Panc1 (cell line): ENCODE results near the gene LIPT2. TPM values are rescaled to one million over a fixed set of nuclear protein-coding genes. Genes with fewer than 3 reads are reported as not detected.

Source experiments
- ATAC-seq: fragments of 200-7000 bp; cut with Tn5 transposase; 2 replicates; pipeline ENCODE4 v1.9.1; 2020; ENCODE audit warnings: mild to moderate bottlenecking, moderate library complexity
- BruUV-seq: library from RNA; stranded (reverse); fragments of 400-500 nt; replicated peaks from 2 replicates; lab custom pipeline; 2021; lab: Mats Ljungman, UMichigan
- CTCF ChIA-PET: fragments of 300-600 bp; sonication (Branson Sonifier 250); formaldehyde crosslinking; loops from one replicate; lab custom pipeline; 2022; ENCODE audit warnings: antibody characterized with exemption; lab: Charles Lee
- POLR2A ChIA-PET: fragments of 300-600 bp; sonication (Branson Sonifier 250); formaldehyde crosslinking; loops from one replicate; lab custom pipeline; 2022; ENCODE audit warnings: antibody characterized with exemption; lab: Charles Lee
- DNase-seq: peaks from one replicate; pipeline ENCODE4 v3.0.0-alpha.2; 2010; ENCODE audit warnings: low read depth, low spot score
- H3K27ac ChIP-seq: 2 replicates; pipeline ENCODE4 v1.5.1; 2011; ENCODE audit warnings: mild to moderate bottlenecking, low read length, inconsistent platforms
- H3K27me3 ChIP-seq: fragments of 200-500 bp; sonication (Bioruptor generic); 2 replicates; pipeline ENCODE4 v1.6.0; 2014; ENCODE audit warnings: low read length, inconsistent platforms; ENCODE audit not compliant: control insufficient read depth, insufficient read depth
- H3K36me3 ChIP-seq: fragments of 200-500 bp; sonication (Bioruptor generic); 2 replicates; pipeline ENCODE4 v1.5.1; 2014; ENCODE audit warnings: inconsistent platforms, mild to moderate bottlenecking, low read length, moderate library complexity; ENCODE audit not compliant: control insufficient read depth, insufficient read depth
- H3K4me1 ChIP-seq: 2 replicates; pipeline ENCODE4 v1.5.1; 2011; ENCODE audit warnings: inconsistent platforms, mild to moderate bottlenecking, low read length, moderate library complexity; ENCODE audit not compliant: control insufficient read depth, insufficient read depth
- H3K4me3 ChIP-seq, 2 experiments: 2 replicates each; pipeline ENCODE4 v1.5.1; 2011 to 2012; ENCODE audit warnings: low read depth in 2 of 2, low read length in 2 of 2, mild to moderate bottlenecking in 2 of 2, inconsistent platforms in 1 of 2, moderate library complexity in 1 of 2
- H3K9me3 ChIP-seq: fragments of 200-500 bp; sonication (Bioruptor generic); 2 replicates; pipeline ENCODE4 v1.5.1; 2014; ENCODE audit warnings: low read depth, mild to moderate bottlenecking, inconsistent platforms, low read length, moderate library complexity; ENCODE audit not compliant: control insufficient read depth, insufficient read depth
- POLR2AphosphoS5 ChIP-seq: IDR thresholded peaks from 2 replicates; pipeline ENCODE4 v1.6.1; 2012; ENCODE audit warnings: mild to moderate bottlenecking, low read depth, low read length, moderate library complexity
- SIN3A ChIP-seq: IDR thresholded peaks from 2 replicates; pipeline ENCODE4 v1.6.1; 2012; ENCODE audit warnings: low read depth, mild to moderate bottlenecking, low read length, moderate library complexity, borderline replicate concordance; ENCODE audit not compliant: insufficient read depth
- TCF7L2 ChIP-seq: IDR thresholded peaks from 2 replicates; pipeline ENCODE4 v1.6.1; 2011; ENCODE audit warnings: mild to moderate bottlenecking, low read depth, low read length, inconsistent platforms
- in situ Hi-C: cut with HindIII; loops from 2 replicates; pipeline ENCODE4 v1.10.0; 2016; ENCODE audit warnings: low sequenced_read_pairs, low pct_unique_long_range_greater_than_20kb
- intact Hi-C: fragments of 100-400 bp; cut with micrococcal nuclease; formaldehyde crosslinking; loops from one replicate; pipeline ENCODE4 v1.10.0; 2022; ENCODE audit not compliant: unreplicated experiment
- total RNA-seq: library from RNA; stranded (reverse); gene quantifications from one replicate; pipeline ENCODE4 v1.2.1, GENCODE V29; 2021; ENCODE audit not compliant: unreplicated experiment
- TF ChIP-seq, protein P1 (sequence below), 2 experiments: IDR thresholded peaks; 2 replicates each; pipeline ENCODE4 v1.6.1; 2011 to 2012; ENCODE audit warnings: low read depth in 2 of 2, control low read depth in 1 of 2, low read length in 1 of 2, mild to moderate bottlenecking in 1 of 2, moderate library complexity in 1 of 2; ENCODE audit not compliant: insufficient read depth in 1 of 2
- TF ChIP-seq, protein P2 (sequence below): fragments of 450-650 bp; IDR thresholded peaks from 2 replicates; pipeline ENCODE4 v1.5.1; 2017; ENCODE audit warnings: mild to moderate bottlenecking

Gene LIPT2
- total RNA-seq, 1 experiment from 2014 or later = 6.2 TPM

DNA sequence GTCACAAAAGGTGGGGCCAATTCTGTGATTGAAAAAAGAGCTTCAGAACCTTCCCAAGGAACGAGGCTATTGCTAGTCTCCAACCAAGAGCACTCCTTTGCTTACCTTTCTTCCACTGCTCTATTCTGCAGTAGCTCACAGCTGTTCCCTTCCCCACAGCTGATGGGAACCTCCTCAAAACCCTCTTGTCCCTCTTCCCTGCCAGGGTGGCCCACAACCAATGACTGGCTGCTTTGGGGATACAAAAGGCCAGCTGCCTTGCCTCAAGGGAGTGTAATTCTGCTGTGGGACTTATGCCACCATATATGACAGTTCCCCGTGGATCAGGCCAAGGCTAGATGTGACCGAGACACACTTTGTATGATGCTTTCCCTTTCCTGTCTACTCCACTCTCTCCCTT lies 41.2 kb downstream of the LIPT2 start:
- Histone ChIP-seq H3K27me3 (peaks cover 2% of the 10 kb centered on the region; the same call in 1 of the 2 replicates), H3K27ac (no peak overlapping the region), H3K9me3 (no peaks in the 10 kb centered on the region), H3K4me1 (no peaks in the 10 kb centered on the region), H3K4me3 (no peak overlapping the region), H3K36me3 (no peaks in the 10 kb centered on the region)
- in situ Hi-C loops (no loop called here), intact Hi-C loops (no loop called here)
- ATAC-seq = no peak
- no TSS peak for BruUV-seq
- POLR2A ChIA-PET = interaction anchor here (0.7 kb wide), 1 partner anchor 41 kb away, joined by 3 read pairs; the partner anchor contains the start of gene LIPT2
- CTCF ChIA-PET = interaction anchor here (1.0 to 3.2 kb wide), 4 partner anchors 12 to 119 kb away, joined by 3 to 43 read pairs (median 6); partner anchors contain the start of gene LIPT2
- no peak for TF ChIP-seq TCF7L2
- TF ChIP-seq POLR2AphosphoS5 = no peak
- TF ChIP-seq, protein P1, sequence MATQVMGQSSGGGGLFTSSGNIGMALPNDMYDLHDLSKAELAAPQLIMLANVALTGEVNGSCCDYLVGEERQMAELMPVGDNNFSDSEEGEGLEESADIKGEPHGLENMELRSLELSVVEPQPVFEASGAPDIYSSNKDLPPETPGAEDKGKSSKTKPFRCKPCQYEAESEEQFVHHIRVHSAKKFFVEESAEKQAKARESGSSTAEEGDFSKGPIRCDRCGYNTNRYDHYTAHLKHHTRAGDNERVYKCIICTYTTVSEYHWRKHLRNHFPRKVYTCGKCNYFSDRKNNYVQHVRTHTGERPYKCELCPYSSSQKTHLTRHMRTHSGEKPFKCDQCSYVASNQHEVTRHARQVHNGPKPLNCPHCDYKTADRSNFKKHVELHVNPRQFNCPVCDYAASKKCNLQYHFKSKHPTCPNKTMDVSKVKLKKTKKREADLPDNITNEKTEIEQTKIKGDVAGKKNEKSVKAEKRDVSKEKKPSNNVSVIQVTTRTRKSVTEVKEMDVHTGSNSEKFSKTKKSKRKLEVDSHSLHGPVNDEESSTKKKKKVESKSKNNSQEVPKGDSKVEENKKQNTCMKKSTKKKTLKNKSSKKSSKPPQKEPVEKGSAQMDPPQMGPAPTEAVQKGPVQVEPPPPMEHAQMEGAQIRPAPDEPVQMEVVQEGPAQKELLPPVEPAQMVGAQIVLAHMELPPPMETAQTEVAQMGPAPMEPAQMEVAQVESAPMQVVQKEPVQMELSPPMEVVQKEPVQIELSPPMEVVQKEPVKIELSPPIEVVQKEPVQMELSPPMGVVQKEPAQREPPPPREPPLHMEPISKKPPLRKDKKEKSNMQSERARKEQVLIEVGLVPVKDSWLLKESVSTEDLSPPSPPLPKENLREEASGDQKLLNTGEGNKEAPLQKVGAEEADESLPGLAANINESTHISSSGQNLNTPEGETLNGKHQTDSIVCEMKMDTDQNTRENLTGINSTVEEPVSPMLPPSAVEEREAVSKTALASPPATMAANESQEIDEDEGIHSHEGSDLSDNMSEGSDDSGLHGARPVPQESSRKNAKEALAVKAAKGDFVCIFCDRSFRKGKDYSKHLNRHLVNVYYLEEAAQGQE (IDR thresholded peaks at IDR 0.05; ENCODE audit: insufficient read depth in 1 of 2, low read depth in 2 of 2, low read length in 1 of 2) = no peak
- TF ChIP-seq, protein P2, sequence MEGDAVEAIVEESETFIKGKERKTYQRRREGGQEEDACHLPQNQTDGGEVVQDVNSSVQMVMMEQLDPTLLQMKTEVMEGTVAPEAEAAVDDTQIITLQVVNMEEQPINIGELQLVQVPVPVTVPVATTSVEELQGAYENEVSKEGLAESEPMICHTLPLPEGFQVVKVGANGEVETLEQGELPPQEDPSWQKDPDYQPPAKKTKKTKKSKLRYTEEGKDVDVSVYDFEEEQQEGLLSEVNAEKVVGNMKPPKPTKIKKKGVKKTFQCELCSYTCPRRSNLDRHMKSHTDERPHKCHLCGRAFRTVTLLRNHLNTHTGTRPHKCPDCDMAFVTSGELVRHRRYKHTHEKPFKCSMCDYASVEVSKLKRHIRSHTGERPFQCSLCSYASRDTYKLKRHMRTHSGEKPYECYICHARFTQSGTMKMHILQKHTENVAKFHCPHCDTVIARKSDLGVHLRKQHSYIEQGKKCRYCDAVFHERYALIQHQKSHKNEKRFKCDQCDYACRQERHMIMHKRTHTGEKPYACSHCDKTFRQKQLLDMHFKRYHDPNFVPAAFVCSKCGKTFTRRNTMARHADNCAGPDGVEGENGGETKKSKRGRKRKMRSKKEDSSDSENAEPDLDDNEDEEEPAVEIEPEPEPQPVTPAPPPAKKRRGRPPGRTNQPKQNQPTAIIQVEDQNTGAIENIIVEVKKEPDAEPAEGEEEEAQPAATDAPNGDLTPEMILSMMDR = no peak
- no peak for TF ChIP-seq SIN3A
- no peak for DNase-seq

DNA sequence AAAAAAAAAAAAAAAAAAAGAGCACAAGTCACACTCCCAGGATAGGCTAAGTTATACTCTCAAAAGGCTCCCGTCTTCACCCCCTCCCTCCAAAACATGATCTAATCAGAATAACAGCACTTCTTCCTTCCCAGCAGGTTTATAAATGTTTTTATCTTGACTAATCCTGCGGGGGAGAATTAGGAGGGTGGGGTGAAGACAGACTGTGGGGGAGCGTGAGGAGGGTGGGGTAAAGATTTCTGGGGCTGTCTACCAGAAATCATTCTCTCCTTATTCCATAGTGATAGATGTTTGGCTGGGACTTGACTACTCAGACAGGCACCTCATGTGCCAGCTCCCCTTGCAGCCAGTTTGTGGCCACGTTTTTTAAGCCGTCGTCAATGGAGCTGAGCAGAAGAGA lies 43.2 kb downstream of the LIPT2 start:
- Histone ChIP-seq H3K4me1 (no peaks in the 10 kb centered on the region), H3K27me3 (peaks cover 2% of the 10 kb centered on the region; the same call in 1 of the 2 replicates), H3K4me3 (no peak overlapping the region), H3K27ac (no peak overlapping the region), H3K36me3 (no peaks in the 10 kb centered on the region), H3K9me3 (no peaks in the 10 kb centered on the region)
- in situ Hi-C loops = no loop called here
- intact Hi-C loops = no loop called here
- ATAC-seq (no peak), DNase-seq (no peak)
- TF ChIP-seq TCF7L2 (no peak), POLR2AphosphoS5 (no peak), SIN3A (no peak)
- TF ChIP-seq, protein P2 = no peak
- TF ChIP-seq, protein P1 (IDR thresholded peaks at IDR 0.05; ENCODE audit: insufficient read depth in 1 of 2, low read depth in 2 of 2, low read length in 1 of 2) = no peak
- ChIA-PET POLR2A (interaction anchor here (0.7 kb wide), 1 partner anchor 191 kb away, joined by 8 read pairs; no protein-coding TSS in a partner anchor), CTCF (interaction anchor here (0.6 to 2.5 kb wide), 10 partner anchors 12 to 375 kb away, joined by 3 to 36 read pairs (median 4); no protein-coding TSS in a partner anchor)
- BruUV-seq = no TSS peak
